Liver (tissue), 3 donors: ENCODE data around the gene TRAF3IP3.

Experiments
- CTCF ChIP-seq: fragments of 150-350 bp; IDR thresholded peaks from 2 replicates; pipeline ENCODE4 v1.5.1; 2017; ENCODE audit warnings: improper control_type of control experiment, low read depth, low read length; ENCODE audit not compliant: missing input control
- GABPA ChIP-seq, 2 donors: IDR thresholded peaks in 1 of 2; conservative IDR thresholded peaks in 1 of 2; 2 replicates each; pipeline ENCODE4 v1.6.1; 2016; ENCODE audit warnings: antibody characterized with exemption in 2 of 2, mild to moderate bottlenecking in 1 of 2, moderate library complexity in 1 of 2
- HNF4A ChIP-seq, 2 donors: conservative IDR thresholded peaks; 2 replicates each; pipeline ENCODE4 v1.6.1; 2016; ENCODE audit warnings: antibody characterized with exemption in 2 of 2, mild to moderate bottlenecking in 2 of 2
- JUND ChIP-seq, 2 donors: IDR thresholded peaks; 2 replicates each; pipeline ENCODE4 v1.6.1; 2016; ENCODE audit warnings: antibody characterized with exemption in 2 of 2
- RAD21 ChIP-seq, 2 donors: IDR thresholded peaks; 2 replicates each; pipeline ENCODE4 v1.6.1; 2016; ENCODE audit warnings: antibody characterized with exemption in 2 of 2, mild to moderate bottlenecking in 2 of 2
- REST ChIP-seq: IDR thresholded peaks from 2 replicates; pipeline ENCODE4 v1.6.1; 2016; ENCODE audit warnings: antibody characterized with exemption, mild to moderate bottlenecking
- RXRA ChIP-seq, 2 donors: IDR thresholded peaks; 2 replicates each; pipeline ENCODE4 v1.6.1; 2017 to 2018; ENCODE audit warnings: antibody characterized with exemption in 2 of 2, mild to moderate bottlenecking in 1 of 2
- donor health status: healthy.
- donor health status: healthy.

GRCh38 chr1:209751627-209752231 lies 4.1 kb upstream of the TRAF3IP3 start:
- TF ChIP-seq REST (no peak), JUND (IDR thresholded peaks at IDR 0.05) (no peak), CTCF (no peak), GABPA (IDR thresholded peaks at IDR 0.05 in 1 of 2, conservative IDR thresholded peaks at IDR 0.05 in 1 of 2) (no peak), HNF4A (conservative IDR thresholded peaks at IDR 0.05) (no peak), RAD21 (IDR thresholded peaks at IDR 0.05) (no peak), RXRA (IDR thresholded peaks at IDR 0.05) (no peak)
